Hepatocyte (in vitro differentiated cells): ENCODE data around the gene HMX2. TPM values are rescaled to one million over a fixed set of nuclear protein-coding genes. Genes with fewer than 3 reads are reported as not detected.

ENCODE experiments used
- DNase-seq: peaks from one replicate; pipeline ENCODE4 v3.0.0-alpha.2; 2016; ENCODE audit warnings: low spot score
- H2AFZ ChIP-seq: fragments of 200-600 bp; sonication (generic); 2 replicates; pipeline ENCODE4 v1.6.0; 2016; ENCODE audit warnings: antibody characterized with exemption, mild to moderate bottlenecking
- H3K27ac ChIP-seq: fragments of 200-600 bp; sonication (generic); 2 replicates; pipeline ENCODE4 v1.5.1; 2016; ENCODE audit warnings: mild to moderate bottlenecking
- H3K27me3 ChIP-seq: fragments of 200-600 bp; sonication (generic); 2 replicates; pipeline ENCODE4 v1.6.1; 2016
- H3K36me3 ChIP-seq: fragments of 200-600 bp; sonication (generic); replicated peaks from 2 replicates; pipeline ENCODE4 v1.5.1; 2016; ENCODE audit warnings: low read depth; ENCODE audit not compliant: insufficient read depth
- H3K4me1 ChIP-seq: fragments of 200-600 bp; sonication (generic); 2 replicates; pipeline ENCODE4 v1.5.1; 2016; ENCODE audit warnings: mild to moderate bottlenecking, moderate library complexity; ENCODE audit not compliant: insufficient read depth
- H3K4me2 ChIP-seq: fragments of 200-600 bp; sonication (generic); 2 replicates; pipeline ENCODE4 v1.6.0; 2016
- H3K4me3 ChIP-seq: fragments of 200-600 bp; sonication (generic); 2 replicates; pipeline ENCODE4 v1.5.1; 2016; ENCODE audit warnings: mild to moderate bottlenecking
- H3K79me2 ChIP-seq: fragments of 200-600 bp; sonication (generic); 2 replicates; pipeline ENCODE4 v1.6.0; 2017; ENCODE audit warnings: mild to moderate bottlenecking
- H3K9me2 ChIP-seq: fragments of 200-600 bp; sonication (generic); replicated peaks from 2 replicates; pipeline ENCODE4 v1.6.0; 2017; ENCODE audit warnings: mild to moderate bottlenecking; ENCODE audit not compliant: insufficient read depth
- H3K9me3 ChIP-seq: fragments of 200-600 bp; sonication (generic); 2 replicates; pipeline ENCODE4 v1.5.1; 2016; ENCODE audit warnings: low read depth, mild to moderate bottlenecking
- H4K20me1 ChIP-seq: fragments of 200-600 bp; sonication (generic); 2 replicates; pipeline ENCODE4 v1.6.0; 2016; ENCODE audit warnings: mild to moderate bottlenecking; ENCODE audit not compliant: insufficient read depth, poor library complexity, severe bottlenecking
- CTCF ChIP-seq: fragments of 200-600 bp; sonication (generic); IDR thresholded peaks from 2 replicates; pipeline ENCODE4 v1.5.1; 2016; ENCODE audit warnings: antibody characterized with exemption, mild to moderate bottlenecking; ENCODE audit not compliant: poor library complexity
- EZH2 ChIP-seq: fragments of 200-600 bp; sonication (generic); IDR thresholded peaks from 2 replicates; pipeline ENCODE4 v1.6.1; 2016; ENCODE audit warnings: antibody characterized with exemption, mild to moderate bottlenecking, borderline replicate concordance
- EZH2phosphoT487 ChIP-seq: fragments of 200-600 bp; sonication (generic); IDR thresholded peaks from one replicate; pipeline ENCODE4 v1.6.1; 2018; ENCODE audit warnings: antibody characterized with exemption, mild to moderate bottlenecking, low read depth, moderate library complexity; ENCODE audit not compliant: unreplicated experiment, severe bottlenecking
- WGBS: methylation state at CpG from one replicate; pipeline ENCODE4 v1.1.6; 2016; ENCODE audit warnings: low lambda C conversion rate; ENCODE audit errors: missing lambda C conversion rate; 5-methylcytosine and 5-hydroxymethylcytosine counted together
- polyA plus RNA-seq: library from polyadenylated mRNA; unstranded; fragments of >200 nt; fragmentation: Nextera tagmentation; extraction: Ambion mirVana; gene quantifications from 2 replicates; pipeline ENCODE4 v1.2.1, GENCODE V29; 2016
- total RNA-seq: library from RNA; depleted of rRNA; stranded (reverse); fragments of >200 nt; gene quantifications from 2 replicates; pipeline ENCODE4 v1.2.3, GENCODE V29; 2014

The HMX2 gene
- total and polyA plus RNA-seq, 2 experiments from 2014 or later: not detected

GRCh38 chr10:123136221-123136805, 11.6 kb upstream of the HMX2 start:
- Histone ChIP-seq H2AFZ (no peak overlapping the region), H3K4me3 (no peak overlapping the region), H3K9me3 (no peaks in the 10 kb centered on the region), H3K27ac (no peak overlapping the region), H3K4me2 (peak overlapping the region; percentile 82), H4K20me1 (no peaks in the 10 kb centered on the region), H3K36me3 (no peaks in the 10 kb centered on the region), H3K27me3 (peaks cover 97% of the 10 kb centered on the region), H3K4me1 (peaks cover 16% of the 10 kb centered on the region), H3K79me2 (no peaks in the 10 kb centered on the region), H3K9me2 (no peaks in the 10 kb centered on the region)
- TF ChIP-seq EZH2phosphoT487 (no peak), CTCF (no peak), EZH2 (peak; percentile 76)
- 1% methylated on average over 32 of the region's 59 CpGs for WGBS
- no peak for DNase-seq

- Histone ChIP-seq H3K4me3 (no peak overlapping the region), H3K4me1 (peaks cover 16% of the 10 kb centered on the region)
Measured at GRCh38 chr10:123136806-123137642, 10.9 kb upstream of the HMX2 start.

GRCh38 chr10:123139165-123139520, 8.8 kb upstream of the HMX2 start:
- 9% methylated on average over 7 of the region's 7 CpGs for WGBS
- TF ChIP-seq CTCF (no peak), EZH2 (no peak), EZH2phosphoT487 (no peak)
- Histone ChIP-seq H3K27me3 (peaks cover 98% of the 10 kb centered on the region), H3K9me3 (no peaks in the 10 kb centered on the region), H3K79me2 (no peaks in the 10 kb centered on the region), H3K36me3 (no peaks in the 10 kb centered on the region), H3K9me2 (no peaks in the 10 kb centered on the region), H3K27ac (no peak overlapping the region), H3K4me2 (peak overlapping the region; percentile 51), H2AFZ (no peak overlapping the region), H3K4me1 (peaks cover 16% of the 10 kb centered on the region), H4K20me1 (no peaks in the 10 kb centered on the region), H3K4me3 (no peak overlapping the region)
- DNase-seq: no peak

More at GRCh38 chr10:123136806-123137642, 10.9 kb upstream of the HMX2 start:
- Histone ChIP-seq H3K27me3 (peaks cover 97% of the 10 kb centered on the region), H3K9me3 (no peaks in the 10 kb centered on the region), H3K27ac (no peak overlapping the region), H4K20me1 (no peaks in the 10 kb centered on the region), H3K9me2 (no peaks in the 10 kb centered on the region), H2AFZ (peak overlapping the region; percentile 31), H3K36me3 (no peaks in the 10 kb centered on the region), H3K4me2 (peak overlapping the region; percentile 82), H3K79me2 (no peaks in the 10 kb centered on the region)
- TF ChIP-seq EZH2 (peak; percentile 94), EZH2phosphoT487 (peak; percentile 64), CTCF (no peak)
- WGBS: 1% methylated on average over 81 of the region's 83 CpGs
- DNase-seq: no peak
